ENCODE measurements around the gene CLNK.
"Not testable (repeated sequence)": the region's sequence is repeated elsewhere in the genome, so short reads cannot be mapped to it uniquely, and the experiment has no call there.

Gene CLNK

GRCh38 chr4:10656420-10656819 is 28.1 kb downstream of the CLNK start:
- DNase-seq: no peak

- DNase-seq: no peak
Observed at GRCh38 chr4:10655968-10656367, 28.6 kb downstream of the CLNK start.

DNA sequence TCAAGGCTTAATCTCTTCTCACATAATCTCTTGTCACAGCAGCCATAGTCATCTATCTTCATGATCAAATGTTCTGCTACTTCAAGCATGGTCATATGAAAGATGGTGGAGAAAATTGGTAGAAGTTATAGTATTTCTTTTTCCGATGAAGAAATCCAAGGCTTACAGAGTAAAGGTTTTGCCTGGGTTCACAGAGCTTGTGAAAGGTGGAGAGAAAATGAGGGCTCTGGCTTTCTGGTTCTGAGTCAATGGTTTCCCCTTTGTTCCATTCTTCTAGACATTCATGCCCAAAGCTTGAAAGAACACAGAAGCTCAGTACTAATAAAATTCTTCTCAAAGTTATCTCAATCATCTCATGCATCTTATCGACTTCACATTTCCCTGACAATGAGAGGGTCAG is 36.1 kb downstream of the CLNK start:
- no peak for DNase-seq

GRCh38 chr4:10647846-10648245 is 36.7 kb downstream of the CLNK start:
- DNase-seq: no peak

DNA sequence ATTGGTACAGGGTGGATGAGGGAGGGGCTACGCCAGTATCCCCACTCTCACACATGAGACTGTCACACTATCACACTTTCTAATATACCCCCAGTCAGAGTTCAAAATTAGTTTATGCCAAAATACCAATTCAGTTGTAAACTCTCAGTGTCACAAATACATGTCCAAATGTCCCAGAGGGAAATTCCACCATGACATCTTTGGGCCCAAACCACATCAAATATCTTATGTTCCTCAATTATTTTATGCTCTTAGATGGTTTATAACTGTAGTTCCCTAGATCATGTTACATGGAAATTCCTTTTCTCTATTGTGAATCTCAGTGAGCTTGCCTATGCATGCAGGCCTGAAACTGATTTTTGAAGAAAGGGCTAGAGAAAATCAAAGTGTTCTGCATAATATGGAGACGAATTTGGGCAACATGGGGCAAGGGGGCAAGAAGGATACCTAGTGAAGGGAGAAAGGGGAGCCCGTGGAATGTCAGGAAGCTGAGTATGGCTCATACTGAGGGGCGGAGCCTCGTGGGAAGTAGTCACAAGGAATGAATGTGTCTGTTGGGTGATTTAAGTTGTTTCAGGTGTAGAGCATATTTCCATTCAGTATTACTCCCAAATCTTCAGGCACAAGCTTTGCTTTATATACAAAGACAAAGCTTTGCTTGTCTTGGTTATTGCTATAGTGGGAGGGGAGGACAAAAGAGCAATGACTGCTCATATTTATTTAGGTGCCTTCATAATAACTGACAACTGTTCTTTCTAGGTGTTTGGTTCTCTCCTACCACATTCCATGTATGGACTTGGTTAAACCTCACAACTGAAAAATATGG is 40.8 kb downstream of the CLNK start:
- no peak for DNase-seq

DNA sequence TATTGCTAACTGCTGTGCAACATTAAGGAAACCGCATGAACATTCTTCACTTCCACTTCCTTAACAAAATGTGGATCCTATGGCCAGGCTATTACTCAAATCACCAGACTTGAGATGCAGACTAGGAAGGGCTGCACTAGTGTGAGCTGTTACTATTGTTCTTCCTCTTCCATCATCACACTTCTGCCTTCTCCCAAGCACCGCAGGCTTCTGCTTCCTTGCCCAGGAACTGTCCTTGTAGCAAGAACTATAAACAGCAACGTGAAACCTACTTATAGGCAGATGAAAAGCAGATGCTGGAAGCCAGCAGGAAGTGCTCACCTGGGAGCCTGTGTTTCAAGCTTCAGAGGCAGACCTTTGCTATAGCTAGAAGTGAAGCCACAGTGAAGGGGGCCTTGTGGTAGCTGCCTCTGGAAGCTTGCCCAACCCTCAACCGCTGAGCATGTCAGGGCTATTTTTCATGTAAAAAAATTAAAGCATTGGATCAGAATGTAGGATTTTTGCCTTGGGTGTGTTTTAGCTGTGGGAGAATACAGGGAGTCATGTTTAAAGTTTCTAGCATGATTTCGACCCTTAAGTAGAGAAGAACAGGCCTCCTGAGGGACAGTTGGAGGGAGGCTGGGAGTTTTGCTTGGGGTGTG is 43.9 kb downstream of the CLNK start:
- no peak for DNase-seq

DNA sequence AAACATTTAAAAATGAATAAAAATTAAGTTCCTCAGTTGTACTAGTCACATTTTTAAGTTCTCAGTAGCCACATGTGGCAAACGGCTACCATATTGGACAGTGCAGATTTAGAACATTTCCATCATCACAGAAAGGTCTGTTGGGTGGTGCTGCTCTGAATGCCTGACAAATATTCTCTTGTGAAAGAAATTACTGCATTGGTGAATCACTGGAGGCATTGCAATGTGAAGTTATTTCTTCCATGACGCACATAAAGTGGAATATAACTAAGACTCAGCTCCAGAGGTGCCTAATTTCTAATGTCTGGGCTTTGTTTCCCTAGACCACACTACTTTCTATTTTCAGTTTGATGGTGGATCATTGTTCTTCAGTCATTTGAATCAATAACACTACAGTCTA is 44.9 kb downstream of the CLNK start:
- no peak for DNase-seq

DNA sequence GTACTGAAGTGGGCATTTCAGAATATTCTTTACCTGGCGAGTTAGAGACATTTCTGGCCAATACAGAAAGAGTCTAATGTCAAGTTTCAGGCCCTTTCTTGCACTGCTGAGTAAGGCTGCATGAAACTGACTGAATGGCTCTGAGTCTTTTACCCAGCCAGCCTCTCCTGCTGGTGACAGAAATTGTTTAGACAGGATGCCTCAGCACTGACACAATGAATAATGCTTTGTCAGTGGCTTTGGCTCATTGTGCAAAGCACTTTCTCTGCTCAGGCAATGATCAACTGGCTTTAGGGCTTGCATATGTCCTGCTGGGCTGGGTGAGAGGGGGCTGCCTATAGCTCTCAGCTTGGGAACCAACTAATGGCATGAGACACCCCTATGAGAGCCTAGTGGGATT is 45.5 kb downstream of the CLNK start:
- DNase-seq: no peak

- no peak for DNase-seq
Observed at GRCh38 chr4:10635091-10635490, 49.5 kb downstream of the CLNK start.

DNA sequence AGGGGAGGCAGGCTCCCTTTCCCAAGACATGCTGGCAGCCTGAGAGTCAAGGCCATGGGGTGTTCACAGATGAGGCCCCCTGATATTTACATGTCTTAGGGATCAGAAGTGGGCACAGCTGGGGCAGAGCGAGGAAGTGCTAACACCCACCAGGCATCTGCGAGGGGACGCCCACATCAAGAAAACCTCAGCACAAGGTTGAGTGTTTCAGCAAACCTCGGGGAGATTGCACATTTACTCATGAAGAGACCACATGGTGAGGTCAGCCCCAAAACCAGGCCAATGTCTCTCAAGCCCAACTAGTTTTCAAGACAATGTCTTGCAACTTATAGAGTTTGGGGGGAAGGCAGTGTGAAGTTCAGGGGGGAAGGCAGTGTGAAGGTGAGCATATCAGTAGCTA is 55.2 kb downstream of the CLNK start:
- no peak for DNase-seq

GRCh38 chr4:10625131-10625530 is 59.4 kb downstream of the CLNK start:
- DNase-seq: peak; percentile 15

- no peak for DNase-seq
Observed at GRCh38 chr4:10623862-10624261, 60.7 kb downstream of the CLNK start.

GRCh38 chr4:10623241-10623640 is 61.3 kb downstream of the CLNK start:
- DNase-seq: no peak

- DNase-seq: no peak
Observed at GRCh38 chr4:10622728-10623127, 61.8 kb downstream of the CLNK start.

DNA sequence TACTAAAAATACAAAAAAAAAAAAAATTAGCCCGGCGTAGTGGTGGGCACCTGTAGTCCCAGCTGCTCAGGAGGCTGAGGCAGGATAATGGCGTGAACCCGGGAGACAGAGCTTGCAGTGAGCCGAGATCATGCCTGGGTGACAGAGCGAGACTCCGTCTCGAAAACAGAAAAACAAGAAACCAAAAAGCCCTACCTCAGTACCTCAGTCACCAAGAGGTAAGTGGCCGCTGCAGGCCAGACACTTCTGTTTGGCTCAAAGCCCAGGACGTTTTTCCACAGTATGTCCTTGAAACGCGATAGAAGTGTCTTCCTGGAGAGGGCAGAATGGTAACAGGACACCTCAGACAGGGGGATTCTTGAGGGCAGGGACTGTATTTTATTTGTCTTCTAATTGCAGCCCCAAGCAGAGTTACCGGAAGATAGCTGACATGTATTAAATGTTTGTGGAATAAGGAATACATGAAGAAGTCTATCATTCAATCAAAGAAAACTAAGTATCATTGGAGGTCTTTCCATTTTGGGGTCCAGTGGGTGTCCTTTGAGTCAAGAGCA is 63.6 kb downstream of the CLNK start:
- no peak for DNase-seq

DNA sequence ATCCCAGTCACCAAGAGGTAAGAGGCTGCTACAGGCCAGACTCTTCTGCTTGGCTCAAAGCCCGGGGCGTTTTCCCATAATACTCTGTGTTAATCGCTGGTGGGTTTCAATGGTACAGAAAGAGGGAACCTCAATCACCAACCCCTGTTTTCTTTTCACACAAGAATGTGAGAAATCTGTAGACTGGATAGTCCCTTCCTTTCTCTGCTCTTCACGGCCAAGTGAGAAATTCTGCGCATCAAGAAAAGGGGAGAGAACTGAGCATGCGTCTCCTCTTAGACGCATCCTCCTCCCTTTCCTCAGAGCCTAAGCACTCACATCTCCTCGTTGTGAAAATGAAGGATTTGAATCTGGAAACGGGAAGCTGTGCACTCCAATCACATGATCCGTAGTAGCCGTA is 64.7 kb downstream of the CLNK start:
- DNase-seq: no peak

DNA sequence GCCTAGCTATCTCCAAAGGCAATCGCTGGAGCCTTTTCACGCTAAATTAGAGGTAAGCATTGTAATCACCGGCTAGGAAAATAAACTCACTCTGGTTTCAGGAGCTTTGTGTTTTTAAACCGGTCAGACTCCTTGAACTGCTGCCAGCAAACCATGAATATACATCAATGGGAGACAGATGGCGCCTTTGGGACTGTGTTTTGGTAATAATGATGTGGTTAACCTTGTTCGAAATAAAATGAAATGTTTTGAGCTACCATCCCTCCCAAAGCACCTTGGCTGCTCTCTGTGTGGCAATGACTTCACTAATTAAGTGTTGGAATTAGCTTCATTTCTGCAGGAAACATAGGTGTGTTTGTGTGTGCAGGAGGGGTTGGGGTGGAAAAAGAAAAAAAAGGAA is 65.3 kb downstream of the CLNK start:
- DNase-seq: peak; percentile 83

GRCh38 chr4:10614926-10615325 is 69.6 kb downstream of the CLNK start:
- DNase-seq: not testable (repeated sequence)

GRCh38 chr4:10613926-10614478 is 70.6 kb downstream of the CLNK start:
- DNase-seq: no peak

- no peak for DNase-seq
Observed at GRCh38 chr4:10612476-10612875, 72.1 kb downstream of the CLNK start.

GRCh38 chr4:10611673-10612072 is 72.9 kb downstream of the CLNK start:
- no peak for DNase-seq

- DNase-seq: no peak
Observed at GRCh38 chr4:10608501-10609219, 75.9 kb downstream of the CLNK start.

GRCh38 chr4:10607206-10607605 is 77.4 kb downstream of the CLNK start:
- DNase-seq: no peak
